HG03280 (cell line): ENCODE results near the gene NDUFS5.
"Not testable (repeated sequence)": the region's sequence is repeated elsewhere in the genome, so short reads cannot be mapped to it uniquely, and the experiment has no call there.

Source experiments
- ATAC-seq: cut with Tn5 transposase; IDR thresholded peaks from one replicate; pipeline ENCODE4 v1.9.1; 2021; ENCODE audit warnings: mild to moderate bottlenecking, moderate library complexity; ENCODE audit not compliant: unreplicated experiment

Gene NDUFS5

GRCh38 chr1:39061951-39062350 is 35.8 kb downstream of the NDUFS5 start:
- no peak for ATAC-seq

- no peak for ATAC-seq
These were observed 37.0 kb downstream of the NDUFS5 start for GRCh38 chr1:39063191-39063590.

- no peak for ATAC-seq
These were observed 37.6 kb downstream of the NDUFS5 start for GRCh38 chr1:39063775-39064174.

GRCh38 chr1:39065542-39065941 is 39.4 kb downstream of the NDUFS5 start:
- no peak for ATAC-seq

GRCh38 chr1:39068227-39068626 is 42.1 kb downstream of the NDUFS5 start:
- not testable (repeated sequence) for ATAC-seq

- ATAC-seq = not testable (repeated sequence)
These were observed 45.4 kb downstream of the NDUFS5 start for GRCh38 chr1:39071557-39071956.

- ATAC-seq = no peak
These were observed 50.1 kb downstream of the NDUFS5 start for GRCh38 chr1:39076127-39076798.

- no peak for ATAC-seq
These were observed 50.6 kb downstream of the NDUFS5 start for GRCh38 chr1:39076799-39077148.

- ATAC-seq = no peak
These were observed 54.2 kb downstream of the NDUFS5 start for GRCh38 chr1:39080269-39080826.

- ATAC-seq = no peak
These were observed 54.7 kb downstream of the NDUFS5 start for GRCh38 chr1:39080831-39081270.

- no peak for ATAC-seq
These were observed 55.3 kb downstream of the NDUFS5 start for GRCh38 chr1:39081271-39082009.

- no peak for ATAC-seq
These were observed 56.1 kb downstream of the NDUFS5 start for GRCh38 chr1:39082010-39082799.

- no peak for ATAC-seq
These were observed 56.8 kb downstream of the NDUFS5 start for GRCh38 chr1:39082811-39083576.

GRCh38 chr1:39084191-39084590 is 58.0 kb downstream of the NDUFS5 start:
- ATAC-seq = no peak
